Fibroblast of lung (primary cell): ENCODE results near the gene JADE2.

Experiments
- CTCF ChIP-seq, 2 donors: IDR thresholded peaks in 1 of 2; conservative IDR thresholded peaks in 1 of 2; 1 replicate in 1 of 2; 2 replicates in 1 of 2; pipeline ENCODE4 v1.5.1; 2011 to 2012; ENCODE audit warnings: low read length in 2 of 2, control low read depth in 1 of 2, inconsistent platforms in 1 of 2, low read depth in 1 of 2, mild to moderate bottlenecking in 1 of 2
- EZH2 ChIP-seq: IDR thresholded peaks from 2 replicates; pipeline ENCODE4 v1.5.1; 2012; ENCODE audit warnings: low read length, control low read depth, mild to moderate bottlenecking; ENCODE audit errors: missing control alignments

GRCh38 chr5:134547999-134548658 lies 22.7 kb downstream of the JADE2 start:
- TF ChIP-seq CTCF (conservative IDR thresholded peaks at IDR 0.05 in 1 of 2, IDR thresholded peaks at IDR 0.05 in 1 of 2; ENCODE audit: low read depth in 1 of 2, low read length in 2 of 2) (no peak), EZH2 (no peak)
